Right atrium auricular region (tissue), 2 donors: ENCODE data around the gene AURKA. TPM values are rescaled to one million over a fixed set of nuclear protein-coding genes. Genes with fewer than 3 reads are reported as not detected.

Experiments
- DNase-seq: peaks from one replicate; pipeline ENCODE4 v3.0.0-alpha.2; 2019; ENCODE audit warnings: low spot score
- H3K27ac ChIP-seq, 2 donors: fragments of 200-600 bp; sonication (generic); 1 replicate in 1 of 2; 2 replicates in 1 of 2; pipeline ENCODE4 v1.5.1; 2016 to 2019
- H3K27me3 ChIP-seq, 2 donors: fragments of 200-600 bp; sonication (generic); one replicate each; pipeline versions ENCODE4 v1.5.1 to v1.6.0; 2017 to 2019
- H3K36me3 ChIP-seq: fragments of 200-600 bp; sonication (generic); one replicate; pipeline ENCODE4 v1.5.1; 2016
- H3K4me1 ChIP-seq, 2 donors: fragments of 200-600 bp; sonication (generic); one replicate each; pipeline versions ENCODE4 v1.5.1 to v1.6.0; 2017 to 2019
- H3K4me3 ChIP-seq, 2 donors: fragments of 200-600 bp; sonication (generic); 1 replicate in 1 of 2; 2 replicates in 1 of 2; pipeline ENCODE4 v1.5.1; 2017 to 2019; ENCODE audit warnings: mild to moderate bottlenecking in 1 of 2, moderate library complexity in 1 of 2
- H3K9me3 ChIP-seq, 2 donors: fragments of 200-600 bp; sonication (generic); one replicate each; pipeline ENCODE4 v1.5.1; 2019
- CTCF ChIP-seq, 2 donors: fragments of 200-600 bp; sonication (generic); IDR thresholded peaks; one replicate each; pipeline ENCODE4 v1.5.1; 2019; ENCODE audit warnings: antibody characterized with exemption in 2 of 2
- total RNA-seq, 2 donors: library from RNA; depleted of rRNA; stranded (reverse); fragments of >200 nt; gene quantifications; one replicate each; pipeline ENCODE4 v1.1.0, GENCODE V29; 2016

Gene AURKA
- total RNA-seq, 2 donors from 2014 or later: 2.0 to 7.6 TPM

- Histone ChIP-seq H3K4me3 (no peak overlapping the region), H3K4me1 (no peaks in the 10 kb centered on the region), H3K9me3 (no peaks in the 10 kb centered on the region), H3K27ac (no peak overlapping the region), H3K36me3 (no peaks in the 10 kb centered on the region), H3K27me3 (no peaks in the 10 kb centered on the region)
- no peak for TF ChIP-seq CTCF (IDR thresholded peaks at IDR 0.05)
- no peak for DNase-seq
Measured at GRCh38 chr20:56433880-56434255, 41.9 kb upstream of the AURKA start.

GRCh38 chr20:56433221-56433879 is 41.3 kb upstream of the AURKA start:
- no peaks in the 10 kb centered on the region for H3K4me1 ChIP-seq
- no peak for DNase-seq
- no peak for TF ChIP-seq CTCF (IDR thresholded peaks at IDR 0.05)
- no peak overlapping the region for H3K27ac ChIP-seq
- no peaks in the 10 kb centered on the region for H3K36me3 ChIP-seq
- no peaks in the 10 kb centered on the region for H3K9me3 ChIP-seq
- no peaks in the 10 kb centered on the region for H3K27me3 ChIP-seq
- H3K4me3 ChIP-seq: no peak overlapping the region

GRCh38 chr20:56431471-56431870 is 39.5 kb upstream of the AURKA start:
- Histone ChIP-seq H3K4me1 (no peaks in the 10 kb centered on the region), H3K27me3 (no peaks in the 10 kb centered on the region), H3K9me3 (no peaks in the 10 kb centered on the region), H3K36me3 (no peaks in the 10 kb centered on the region), H3K27ac (no peak overlapping the region), H3K4me3 (no peak overlapping the region)
- TF ChIP-seq CTCF (IDR thresholded peaks at IDR 0.05): no peak
- DNase-seq: no peak

- no peaks in the 10 kb centered on the region for H3K4me1 ChIP-seq
Measured at GRCh38 chr20:56430957-56431356, 38.9 kb upstream of the AURKA start.

GRCh38 chr20:56430461-56430860 is 38.4 kb upstream of the AURKA start:
- no peak for DNase-seq
- no peak overlapping the region for H3K4me3 ChIP-seq
- no peaks in the 10 kb centered on the region for H3K36me3 ChIP-seq
- no peak for TF ChIP-seq CTCF (IDR thresholded peaks at IDR 0.05)
- H3K27ac ChIP-seq: no peak overlapping the region
- no peaks in the 10 kb centered on the region for H3K27me3 ChIP-seq
- no peaks in the 10 kb centered on the region for H3K9me3 ChIP-seq
- no peaks in the 10 kb centered on the region for H3K4me1 ChIP-seq

More at GRCh38 chr20:56430957-56431356, 38.9 kb upstream of the AURKA start:
- no peak for DNase-seq
- Histone ChIP-seq H3K4me3 (no peak overlapping the region), H3K27ac (no peak overlapping the region), H3K27me3 (no peaks in the 10 kb centered on the region), H3K36me3 (no peaks in the 10 kb centered on the region), H3K9me3 (no peaks in the 10 kb centered on the region)
- TF ChIP-seq CTCF (IDR thresholded peaks at IDR 0.05): no peak

- Histone ChIP-seq H3K4me3 (no peak overlapping the region), H3K27me3 (no peaks in the 10 kb centered on the region), H3K9me3 (no peaks in the 10 kb centered on the region), H3K27ac (no peak overlapping the region), H3K36me3 (no peaks in the 10 kb centered on the region), H3K4me1 (no peaks in the 10 kb centered on the region)
- TF ChIP-seq CTCF (IDR thresholded peaks at IDR 0.05): no peak
- no peak for DNase-seq
Measured at GRCh38 chr20:56429941-56430340, 37.9 kb upstream of the AURKA start.
